ENCODE measurements around the gene KDM2A.
"Not testable (repeated sequence)": the region's sequence is repeated elsewhere in the genome, so short reads cannot be mapped to it uniquely, and the experiment has no call there.

KDM2A gene

GRCh38 chr11:67260885-67261639, 142.0 kb downstream of the KDM2A start:
- not testable (repeated sequence) for DNase-seq (ENCODE audit: low read depth in 2 of 2)

- DNase-seq (ENCODE audit: low read depth in 2 of 2) = no peak
These were observed 142.5 kb downstream of the KDM2A start for GRCh38 chr11:67261640-67261945.

GRCh38 chr11:67261946-67262681, 143.1 kb downstream of the KDM2A start:
- no peak for DNase-seq (ENCODE audit: low read depth in 2 of 2)

- peak in 1 of 2 donors; percentile 62 for DNase-seq (ENCODE audit: low read depth in 2 of 2)
These were observed 143.9 kb downstream of the KDM2A start for GRCh38 chr11:67262731-67263675.

- no peak for DNase-seq (ENCODE audit: low read depth in 2 of 2)
These were observed 145.2 kb downstream of the KDM2A start for GRCh38 chr11:67264260-67264659.

GRCh38 chr11:67264877-67265632, 146.0 kb downstream of the KDM2A start:
- no peak for DNase-seq (ENCODE audit: low read depth in 2 of 2)

GRCh38 chr11:67265633-67266448, 146.8 kb downstream of the KDM2A start:
- DNase-seq (ENCODE audit: low read depth in 2 of 2) = peak in 1 of 2 donors; percentile 70

- no peak for DNase-seq (ENCODE audit: low read depth in 2 of 2)
These were observed 147.6 kb downstream of the KDM2A start, which contains the start of gene GRK2 for GRCh38 chr11:67266449-67267187. TSS of gene GRK2 (plus strand) at chr11:67266473. CDS start at chr11:67266700, 227 bp downstream.

GRCh38 chr11:67267188-67268080, 148.4 kb downstream of the KDM2A start:
- DNase-seq (ENCODE audit: low read depth in 2 of 2) = no peak

GRCh38 chr11:67268081-67268961, 149.3 kb downstream of the KDM2A start:
- DNase-seq (ENCODE audit: low read depth in 2 of 2) = peak in 1 of 2 donors; percentile 47

GRCh38 chr11:67268962-67269268, 149.9 kb downstream of the KDM2A start:
- DNase-seq (ENCODE audit: low read depth in 2 of 2) = no peak

GRCh38 chr11:67269401-67270255, 150.6 kb downstream of the KDM2A start:
- DNase-seq (ENCODE audit: low read depth in 2 of 2) = no peak

GRCh38 chr11:67270256-67271204, 151.5 kb downstream of the KDM2A start:
- no peak for DNase-seq (ENCODE audit: low read depth in 2 of 2)

- DNase-seq (ENCODE audit: low read depth in 2 of 2) = no peak
These were observed 152.1 kb downstream of the KDM2A start for GRCh38 chr11:67271205-67271540.

- peak in 1 of 2 donors; percentile 53 for DNase-seq (ENCODE audit: low read depth in 2 of 2)
These were observed 152.7 kb downstream of the KDM2A start for GRCh38 chr11:67271541-67272284.
